GM12878 (cell line): ENCODE measurements around the gene SELENOW.

Experiments used
- EZH2 ChIP-seq: IDR thresholded peaks from 2 replicates; pipeline ENCODE4 v1.6.1; 2012; ENCODE audit warnings: low read depth, mild to moderate bottlenecking, control low read depth, inconsistent platforms, low read length, borderline replicate concordance; ENCODE audit not compliant: control insufficient read depth
- POLR2AphosphoS5 ChIP-seq: IDR thresholded peaks from 2 replicates; pipeline ENCODE4 v1.6.1; 2011; ENCODE audit warnings: mild to moderate bottlenecking, low read length, inconsistent platforms

- TF ChIP-seq POLR2AphosphoS5 (no peak), EZH2 (no peak)
These were observed 27.8 kb upstream of the SELENOW start for GRCh38 chr19:47750752-47751151.
